WTC11 (cell line): ENCODE results near the gene EIF3L. TPM values are rescaled to one million over a fixed set of nuclear protein-coding genes. Genes with fewer than 3 reads are reported as not detected.

Source experiments
- ATAC-seq: fragments of 200-7000 bp; cut with Tn5 transposase; 2 replicates; pipeline ENCODE4 v1.10.0; 2021; ENCODE audit warnings: mild to moderate bottlenecking, moderate library complexity
- CTCF ChIA-PET: fragments of 300-600 bp; sonication (Branson Sonifier 250); formaldehyde crosslinking; loops from one replicate; lab custom pipeline; 2021; ENCODE audit warnings: antibody characterized with exemption; lab: Charles Lee
- POLR2A ChIA-PET: fragments of 350-600 bp; sonication (Branson Sonifier 250); formaldehyde crosslinking; loops from one replicate; lab custom pipeline; 2021; ENCODE audit warnings: antibody characterized with exemption; lab: Charles Lee
- DNase-seq: peaks from one replicate; pipeline ENCODE4 v3.0.0; 2021; ENCODE audit warnings: low spot score
- H3K27ac Mint-ChIP-seq: 2 replicates; pipeline ENCODE4 v1.8.0; 2021; ENCODE audit warnings: mixed read lengths
- H3K27me3 Mint-ChIP-seq: 2 replicates; pipeline ENCODE4 v1.8.0; 2021; ENCODE audit warnings: low read depth, mild to moderate bottlenecking, moderate library complexity, mixed read lengths
- H3K36me3 Mint-ChIP-seq: 2 replicates; pipeline ENCODE4 v1.8.0; 2021; ENCODE audit warnings: mixed read lengths
- H3K4me1 Mint-ChIP-seq: 2 replicates; pipeline ENCODE4 v1.8.0; 2022; ENCODE audit warnings: mixed read lengths
- H3K4me3 Mint-ChIP-seq: 2 replicates; pipeline ENCODE4 v1.8.0; 2021; ENCODE audit warnings: mild to moderate bottlenecking, moderate library complexity, mixed read lengths
- H3K9me3 Mint-ChIP-seq: 2 replicates; pipeline ENCODE4 v1.8.0; 2021; ENCODE audit warnings: mixed read lengths
- AFF4 ChIP-seq: sonication (generic); formaldehyde crosslinking; IDR thresholded peaks from 2 replicates; pipeline ENCODE4 v1.8.1; 2023; ENCODE audit warnings: mild to moderate bottlenecking, missing genetic modification reagents, borderline replicate concordance
- ATF3 ChIP-seq: sonication (generic); formaldehyde crosslinking; conservative IDR thresholded peaks from 2 replicates; pipeline ENCODE4 v1.8.1; 2022; ENCODE audit warnings: mild to moderate bottlenecking, missing genetic modification reagents
- CTCF ChIP-seq: fragments of 200-600 bp; IDR thresholded peaks from 2 replicates; pipeline ENCODE4 v1.8.0; 2022; ENCODE audit warnings: antibody characterized with exemption
- E2F4 ChIP-seq: sonication (generic); formaldehyde crosslinking; IDR thresholded peaks from 2 replicates; pipeline ENCODE4 v1.8.1; 2022; ENCODE audit warnings: low read depth, mild to moderate bottlenecking, moderate library complexity, missing genetic modification reagents, borderline replicate concordance
- E2F5 ChIP-seq: sonication (generic); formaldehyde crosslinking; IDR thresholded peaks from 2 replicates; pipeline ENCODE4 v1.8.1; 2022; ENCODE audit warnings: mild to moderate bottlenecking, moderate library complexity, missing genetic modification reagents
- ERG ChIP-seq: fragments of 250-450 bp; sonication (Bioruptor Pico); IDR thresholded peaks from 2 replicates; pipeline ENCODE4 v1.8.0; 2021; ENCODE audit warnings: mild to moderate bottlenecking
- GRHL2 ChIP-seq: fragments of 250-450 bp; sonication (Bioruptor Pico); IDR thresholded peaks from 2 replicates; pipeline ENCODE4 v1.8.0; 2022; ENCODE audit warnings: mild to moderate bottlenecking, moderate library complexity; ENCODE audit not compliant: insufficient replicate concordance, severe bottlenecking
- GTF2I ChIP-seq: fragments of 250-450 bp; sonication (Bioruptor Pico); conservative IDR thresholded peaks from 2 replicates; pipeline ENCODE4 v1.4.0; 2021; ENCODE audit warnings: mild to moderate bottlenecking
- MXD4 ChIP-seq: fragments of 250-450 bp; sonication (Bioruptor Pico); IDR thresholded peaks from 2 replicates; pipeline ENCODE4 v1.8.0; 2021; ENCODE audit warnings: mild to moderate bottlenecking, moderate library complexity, borderline replicate concordance
- MYBL2 ChIP-seq: sonication (generic); formaldehyde crosslinking; IDR thresholded peaks from 2 replicates; pipeline ENCODE4 v1.8.1; 2023; ENCODE audit warnings: mild to moderate bottlenecking, moderate library complexity, missing genetic modification reagents
- RORB ChIP-seq: fragments of 250-450 bp; sonication (Bioruptor Pico); IDR thresholded peaks from 2 replicates; pipeline ENCODE4 v1.9.0; 2021; ENCODE audit warnings: mild to moderate bottlenecking
- SOX15 ChIP-seq: fragments of 250-450 bp; sonication (Bioruptor Pico); IDR thresholded peaks from 2 replicates; pipeline ENCODE4 v1.9.0; 2021; ENCODE audit warnings: mild to moderate bottlenecking
- ZMAT4 ChIP-seq: fragments of 250-450 bp; sonication (Bioruptor Pico); IDR thresholded peaks from 2 replicates; pipeline ENCODE4 v1.9.0; 2021; ENCODE audit warnings: mild to moderate bottlenecking
- ZNF532 ChIP-seq: fragments of 250-450 bp; sonication (Bioruptor Pico); IDR thresholded peaks from 2 replicates; pipeline ENCODE4 v1.9.0; 2021; ENCODE audit warnings: mild to moderate bottlenecking, borderline replicate concordance
- ZSCAN18 ChIP-seq: fragments of 250-450 bp; sonication (Bioruptor Pico); IDR thresholded peaks from 2 replicates; pipeline ENCODE4 v2.1.2; 2022; ENCODE audit warnings: mild to moderate bottlenecking, moderate library complexity
- total RNA-seq: library from RNA; stranded (reverse); gene quantifications from 3 replicates; pipeline ENCODE4 v1.2.3, GENCODE V29; 2021

Gene EIF3L
- total RNA-seq, 1 experiment from 2014 or later: 611 TPM

- no peaks in the 10 kb centered on the region for H3K4me1 Mint-ChIP-seq
- CTCF ChIA-PET: interaction anchor here (1.4 to 2.4 kb wide), 2 partner anchors 9 to 108 kb away, joined by 4 to 9 read pairs; no protein-coding TSS in a partner anchor
- POLR2A ChIA-PET: no interaction called here
- no peak for DNase-seq
- no peaks in the 10 kb centered on the region; the same call in 1 of the 2 replicates for H3K27me3 Mint-ChIP-seq
- no peaks in the 10 kb centered on the region for H3K9me3 Mint-ChIP-seq
- no peak overlapping the region for H3K4me3 Mint-ChIP-seq
- TF ChIP-seq E2F5 (CRISPR knock-in tag) (no peak), ZNF532 (CRISPR knock-in tag) (no peak), RORB (CRISPR knock-in tag) (no peak), ZSCAN18 (CRISPR knock-in tag) (no peak), CTCF (no peak), ATF3 (CRISPR knock-in tag) (no peak), GTF2I (no peak)
- H3K27ac Mint-ChIP-seq: no peak overlapping the region
- ATAC-seq: no peak
- peaks cover 9% of the 10 kb centered on the region for H3K36me3 Mint-ChIP-seq
Observed at GRCh38 chr22:37925330-37925729, 76.1 kb downstream of the EIF3L start.

- ChIA-PET CTCF (interaction anchor here (2.4 kb wide), 1 partner anchor 8 kb away, joined by 9 read pairs; no protein-coding TSS in a partner anchor), POLR2A (no interaction called here)
- DNase-seq (no peak), ATAC-seq (no peak)
- H3K27me3 Mint-ChIP-seq: no peaks in the 10 kb centered on the region; the same call in 1 of the 2 replicates
- H3K4me1 Mint-ChIP-seq: no peaks in the 10 kb centered on the region
- H3K9me3 Mint-ChIP-seq: no peaks in the 10 kb centered on the region
- H3K27ac Mint-ChIP-seq: no peak overlapping the region
- H3K4me3 Mint-ChIP-seq: no peak overlapping the region
- H3K36me3 Mint-ChIP-seq: peaks cover 9% of the 10 kb centered on the region
- TF ChIP-seq MXD4 (CRISPR knock-in tag) (no peak), MYBL2 (no peak), GRHL2 (no peak), ZMAT4 (no peak), ERG (CRISPR knock-in tag) (no peak), SOX15 (no peak), E2F4 (CRISPR knock-in tag) (no peak), AFF4 (CRISPR knock-in tag) (no peak)
Observed at GRCh38 chr22:37925767-37926166, 76.5 kb downstream of the EIF3L start.
